Measurements from ENCODE around the gene UXS1. TPM values are rescaled to one million over a fixed set of nuclear protein-coding genes. Genes with fewer than 3 reads are reported as not detected.

UXS1 gene
- total and polyA plus RNA-seq, 9 of the 15 experiments (the other 6 are each of a cell fraction or from before 2014, with no cell fraction given), result 5.8 to 25.8 (median 15.0) TPM

DNA sequence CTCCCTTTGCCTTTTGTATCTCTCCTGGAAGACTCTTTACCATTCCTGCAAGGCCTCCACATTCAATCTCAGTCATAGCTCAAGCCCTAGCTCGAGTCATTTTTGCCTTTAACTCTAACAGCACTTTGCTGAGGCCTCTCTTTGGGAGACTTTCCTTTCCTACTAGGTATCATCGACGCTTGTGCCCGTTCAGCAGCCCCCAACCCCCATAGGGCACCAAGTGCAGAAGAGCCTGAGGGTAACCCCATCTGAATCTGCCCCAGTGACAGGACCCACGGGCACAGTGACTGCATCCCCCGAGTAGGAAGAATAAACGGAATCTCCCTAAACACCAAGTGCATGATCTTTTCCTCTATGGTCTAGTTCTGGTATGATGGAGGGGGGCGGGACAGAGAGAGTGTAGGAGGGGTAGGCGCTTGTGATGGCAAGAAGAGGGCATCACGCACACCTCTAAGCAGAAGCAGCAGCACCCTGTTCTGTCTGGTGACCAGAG is 66.3 kb downstream of the UXS1 start:
- Histone ChIP-seq H4K20me1 (replicated peaks; ENCODE audit: control insufficient read depth, insufficient read depth, low read length) (no peaks in the 10 kb centered on the region), H3K27me3 (ENCODE audit: control insufficient read depth in 2 of 2, insufficient read depth in 2 of 2, low read length in 2 of 2) (no peaks in the 10 kb centered on the region), H3K9me1 (ENCODE audit: control insufficient read depth, insufficient read depth, low read length) (no peaks in the 10 kb centered on the region), H3K27ac (ENCODE audit: extremely low read depth, low read depth, low read length) (no peak overlapping the region), H3K4me3 (no peak overlapping the region), H3K4me1 (replicated peaks in 1 of 2; ENCODE audit: control insufficient read depth in 2 of 2, insufficient read depth in 2 of 2, low read length in 2 of 2) (peaks cover 0 to 5% of the 10 kb centered on the region in 2 experiments; a peak in 2 of 5 replicates), H3K36me3 (ENCODE audit: control insufficient read depth, insufficient read depth, low read length) (peaks cover 46% of the 10 kb centered on the region), H2AFZ (ENCODE audit: low read depth, low read length) (no peak overlapping the region), H3K9ac (ENCODE audit: insufficient read depth in 1 of 2, low read depth in 2 of 2, low read length in 2 of 2) (no peak overlapping the region), H3K4me2 (ENCODE audit: insufficient read depth, low read length) (no peak overlapping the region), H3K79me2 (ENCODE audit: control insufficient read depth, insufficient read depth, low read length) (peaks cover 7% of the 10 kb centered on the region; the same call in 2 of the 3 replicates), H3K9me3 (replicated peaks; ENCODE audit: control insufficient read depth, insufficient read depth, low read depth, low read length) (no peaks in the 10 kb centered on the region)
- 92% methylated on average over 10 of the region's 10 CpGs for WGBS (ENCODE audit: insufficient coverage, low coverage, missing lambda C conversion rate)
- FAIRE-seq (no peak), DNase-seq (ENCODE audit: extremely low read depth in 1 of 4, low spot score in 3 of 4) (no peak), ATAC-seq (no peak)
- ChIA-PET CTCF (ENCODE audit: low intra/inter-chr PET ratio) (no interaction called here), POLR2A (no interaction called here)
- no TSS peak for BruUV-seq (replicated peaks)
- no peak for TF ChIP-seq U2AF1 (optimal IDR thresholded peaks at IDR 0.05; ENCODE audit: low read depth, low read length)
- in situ Hi-C loops (cut with MboI) (no loop called here), intact Hi-C loops (cut with micrococcal nuclease) (no loop called here)

DNA sequence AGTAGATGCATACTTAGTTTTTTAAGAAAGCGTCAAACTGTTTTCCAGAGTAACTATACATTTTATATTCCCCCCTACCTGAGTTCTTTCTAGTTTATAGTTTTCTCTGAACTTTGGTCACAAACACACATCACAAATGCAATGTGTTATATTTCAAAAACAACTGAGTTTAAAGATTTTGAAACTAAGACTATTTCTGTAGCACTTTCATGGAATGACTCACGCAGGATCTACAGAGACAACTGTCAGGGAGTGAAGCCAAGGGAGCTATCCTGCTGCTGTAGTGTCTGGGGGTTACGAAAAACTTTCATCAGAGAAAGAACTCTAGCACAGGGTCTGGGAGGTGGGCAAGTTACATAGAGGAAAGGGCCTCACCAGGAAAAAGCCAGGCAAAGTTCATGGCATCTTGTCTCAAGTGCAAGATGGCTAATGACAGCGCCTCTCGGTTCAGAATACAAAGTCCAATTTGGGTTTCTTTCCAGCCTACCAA is 66.8 kb downstream of the UXS1 start:
- ChIA-PET CTCF (ENCODE audit: low intra/inter-chr PET ratio) (no interaction called here), POLR2A (no interaction called here)
- peaks cover 7% of the 10 kb centered on the region; the same call in 2 of the 3 replicates for H3K79me2 ChIP-seq (ENCODE audit: control insufficient read depth, insufficient read depth, low read length)
- H3K9me3 ChIP-seq (replicated peaks; ENCODE audit: control insufficient read depth, insufficient read depth, low read depth, low read length), result no peaks in the 10 kb centered on the region
- no peaks in the 10 kb centered on the region for H3K9me1 ChIP-seq (ENCODE audit: control insufficient read depth, insufficient read depth, low read length)
- peaks cover 0 to 5% of the 10 kb centered on the region in 2 experiments; a peak in 2 of 5 replicates for H3K4me1 ChIP-seq (replicated peaks in 1 of 2; ENCODE audit: control insufficient read depth in 2 of 2, insufficient read depth in 2 of 2, low read length in 2 of 2)
- intact Hi-C loops (cut with micrococcal nuclease), result no loop called here
- FAIRE-seq (no peak), DNase-seq (ENCODE audit: extremely low read depth in 1 of 4, low spot score in 3 of 4) (no peak), ATAC-seq (no peak)
- in situ Hi-C loops (cut with MboI), result no loop called here
- TF ChIP-seq KDM5B (IDR thresholded peaks at IDR 0.05; ENCODE audit: insufficient replicate concordance, low read depth, low read length), result no peak
- no peak for TF ChIP-seq MEF2D (tag; conservative IDR thresholded peaks at IDR 0.05; ENCODE audit: low read depth)
- TF ChIP-seq HMGN3 (IDR thresholded peaks at IDR 0.05; ENCODE audit: borderline replicate concordance, extremely low read depth, insufficient read length, low read depth, low read length), result no peak
- TF ChIP-seq RBBP5 (IDR thresholded peaks at IDR 0.05; ENCODE audit: borderline replicate concordance, insufficient read depth, low read length, poor library complexity, severe bottlenecking), result no peak
- no peak for TF ChIP-seq TSC22D4 (tag; IDR thresholded peaks at IDR 0.05)
- TF ChIP-seq ZFP30 (CRISPR knock-in tag; IDR thresholded peaks at IDR 0.05; ENCODE audit: borderline replicate concordance), result no peak
- TF ChIP-seq ZNF274 (IDR thresholded peaks at IDR 0.05; ENCODE audit: borderline replicate concordance, low read depth, low read length), result no peak
- TF ChIP-seq MTF1 (CRISPR knock-in tag; IDR thresholded peaks at IDR 0.05; ENCODE audit: borderline replicate concordance), result no peak
- no peak for TF ChIP-seq ZNF408 (CRISPR knock-in tag; IDR thresholded peaks at IDR 0.05; ENCODE audit: low read depth)
- TF ChIP-seq SIN3B (IDR thresholded peaks at IDR 0.05; ENCODE audit: low read depth), result no peak
- no peaks in the 10 kb centered on the region for H3K27me3 ChIP-seq (ENCODE audit: control insufficient read depth in 2 of 2, insufficient read depth in 2 of 2, low read length in 2 of 2)
- no peaks in the 10 kb centered on the region for H4K20me1 ChIP-seq (replicated peaks; ENCODE audit: control insufficient read depth, insufficient read depth, low read length)
- no peak overlapping the region for H2AFZ ChIP-seq (ENCODE audit: low read depth, low read length)
- no peak overlapping the region for H3K9ac ChIP-seq (ENCODE audit: insufficient read depth in 1 of 2, low read depth in 2 of 2, low read length in 2 of 2)
- H3K4me2 ChIP-seq (ENCODE audit: insufficient read depth, low read length), result no peak overlapping the region
- no TSS peak for BruUV-seq (replicated peaks)
- H3K4me3 ChIP-seq, result no peak overlapping the region
- peaks cover 50% of the 10 kb centered on the region for H3K36me3 ChIP-seq (ENCODE audit: control insufficient read depth, insufficient read depth, low read length)
- WGBS (ENCODE audit: insufficient coverage, low coverage, missing lambda C conversion rate), result 94% methylated on average over 5 of the region's 5 CpGs
- no peak overlapping the region for H3K27ac ChIP-seq (ENCODE audit: extremely low read depth, low read depth, low read length)

Data from K562 (cell line).